Measurements from ENCODE around the gene RSAD1. TPM values are rescaled to one million over a fixed set of nuclear protein-coding genes. Genes with fewer than 3 reads are reported as not detected.

Gene RSAD1
- total RNA-seq, 3 donors from 2014 or later (not counting 1 experiment from before 2014, with no cell fraction given): 49.0 to 71.3 (median 56.5) TPM

DNA sequence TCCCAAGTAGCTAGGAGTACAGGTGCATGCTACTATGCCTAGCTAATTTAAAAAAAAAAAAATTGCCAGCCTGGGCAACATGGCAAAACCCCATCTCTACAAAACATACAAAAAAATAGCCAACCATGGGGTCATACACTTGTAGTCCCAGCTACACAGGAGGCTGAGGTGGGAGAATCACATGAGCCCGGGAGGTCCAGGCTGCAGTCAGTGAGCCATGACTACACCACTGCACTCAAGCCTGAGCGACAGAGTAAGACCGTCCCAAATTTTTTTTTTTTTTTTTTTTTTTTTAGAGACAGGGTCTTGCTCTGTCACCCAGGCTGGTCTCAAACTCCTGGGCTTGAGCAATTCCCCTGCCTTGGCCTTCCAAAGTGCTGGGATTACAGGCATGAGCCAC is 24.8 kb upstream of the RSAD1 start:
- Histone ChIP-seq H3K27ac (ENCODE audit: low read length) (no peak overlapping the region), H3K9me3 (ENCODE audit: control insufficient read depth, insufficient read depth, low read length) (no peaks in the 10 kb centered on the region), H3K27me3 (ENCODE audit: control insufficient read depth, insufficient read depth, low read length) (no peaks in the 10 kb centered on the region), H3K4me3 (ENCODE audit: low read length) (no peak overlapping the region), H3K4me1 (ENCODE audit: control insufficient read depth, insufficient read depth, low read length) (no peaks in the 10 kb centered on the region), H3K36me3 (ENCODE audit: control insufficient read depth, insufficient read depth, low read length) (no peaks in the 10 kb centered on the region)
- TF ChIP-seq, protein P1, sequence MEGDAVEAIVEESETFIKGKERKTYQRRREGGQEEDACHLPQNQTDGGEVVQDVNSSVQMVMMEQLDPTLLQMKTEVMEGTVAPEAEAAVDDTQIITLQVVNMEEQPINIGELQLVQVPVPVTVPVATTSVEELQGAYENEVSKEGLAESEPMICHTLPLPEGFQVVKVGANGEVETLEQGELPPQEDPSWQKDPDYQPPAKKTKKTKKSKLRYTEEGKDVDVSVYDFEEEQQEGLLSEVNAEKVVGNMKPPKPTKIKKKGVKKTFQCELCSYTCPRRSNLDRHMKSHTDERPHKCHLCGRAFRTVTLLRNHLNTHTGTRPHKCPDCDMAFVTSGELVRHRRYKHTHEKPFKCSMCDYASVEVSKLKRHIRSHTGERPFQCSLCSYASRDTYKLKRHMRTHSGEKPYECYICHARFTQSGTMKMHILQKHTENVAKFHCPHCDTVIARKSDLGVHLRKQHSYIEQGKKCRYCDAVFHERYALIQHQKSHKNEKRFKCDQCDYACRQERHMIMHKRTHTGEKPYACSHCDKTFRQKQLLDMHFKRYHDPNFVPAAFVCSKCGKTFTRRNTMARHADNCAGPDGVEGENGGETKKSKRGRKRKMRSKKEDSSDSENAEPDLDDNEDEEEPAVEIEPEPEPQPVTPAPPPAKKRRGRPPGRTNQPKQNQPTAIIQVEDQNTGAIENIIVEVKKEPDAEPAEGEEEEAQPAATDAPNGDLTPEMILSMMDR (IDR thresholded peaks at IDR 0.05): no peak
- no peak overlapping the region for H3K27ac Mint-ChIP-seq
- no peaks in the 10 kb centered on the region for H3K27me3 Mint-ChIP-seq (ENCODE audit: low read depth in 2 of 2)
- DNase-seq (no peak), ATAC-seq (no peak)
- peaks cover 0 to 9% of the 10 kb centered on the region in 2 donors for H3K4me1 Mint-ChIP-seq
- no peaks in the 10 kb centered on the region for H3K9me3 Mint-ChIP-seq
- no peak overlapping the region for H3K4me3 Mint-ChIP-seq
- 78% methylated on average over 3 of the region's 3 CpGs for WGBS (ENCODE audit: insufficient coverage)
- intact Hi-C loops (cut with micrococcal nuclease): no loop called here
- no peaks in the 10 kb centered on the region for H3K36me3 Mint-ChIP-seq

DNA sequence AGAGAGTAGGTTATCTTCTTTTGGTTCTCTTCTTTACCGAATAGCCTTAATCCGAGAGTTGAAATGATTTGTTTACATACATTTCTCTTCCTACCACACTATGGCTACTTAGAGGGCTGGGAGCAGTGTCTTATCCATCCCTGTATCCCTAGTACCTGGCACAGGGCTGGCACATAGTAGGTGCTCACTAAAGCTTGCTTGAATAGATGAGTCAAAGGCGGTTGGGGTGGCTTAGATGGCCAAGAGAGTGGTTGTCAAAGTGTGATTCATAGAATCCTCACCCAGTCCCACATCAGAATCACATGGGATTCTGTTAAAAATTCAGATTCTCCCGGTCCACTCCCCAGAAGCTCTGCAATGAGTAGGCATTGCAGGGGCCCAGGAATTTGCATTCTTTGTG is 21.0 kb upstream of the RSAD1 start:
- Mint-ChIP-seq H3K4me1 (peaks cover 0 to 4% of the 10 kb centered on the region in 2 donors), H3K27ac (no peak overlapping the region), H3K4me3 (no peak overlapping the region), H3K27me3 (ENCODE audit: low read depth in 2 of 2) (no peaks in the 10 kb centered on the region), H3K36me3 (no peaks in the 10 kb centered on the region), H3K9me3 (no peaks in the 10 kb centered on the region)
- TF ChIP-seq, protein P1 (IDR thresholded peaks at IDR 0.05): no peak
- intact Hi-C loops (cut with micrococcal nuclease): no loop called here
- H3K27ac ChIP-seq (ENCODE audit: low read length): no peak overlapping the region
- H3K9me3 ChIP-seq (ENCODE audit: control insufficient read depth, insufficient read depth, low read length): no peaks in the 10 kb centered on the region
- no peak overlapping the region for H3K4me3 ChIP-seq (ENCODE audit: low read length)
- WGBS (ENCODE audit: insufficient coverage): 89% methylated on average over 2 of the region's 4 CpGs
- DNase-seq (no peak), ATAC-seq (no peak)
- no peaks in the 10 kb centered on the region for H3K27me3 ChIP-seq (ENCODE audit: control insufficient read depth, insufficient read depth, low read length)
- no peaks in the 10 kb centered on the region for H3K36me3 ChIP-seq (ENCODE audit: control insufficient read depth, insufficient read depth, low read length)
- H3K4me1 ChIP-seq (ENCODE audit: control insufficient read depth, insufficient read depth, low read length): no peaks in the 10 kb centered on the region

DNA sequence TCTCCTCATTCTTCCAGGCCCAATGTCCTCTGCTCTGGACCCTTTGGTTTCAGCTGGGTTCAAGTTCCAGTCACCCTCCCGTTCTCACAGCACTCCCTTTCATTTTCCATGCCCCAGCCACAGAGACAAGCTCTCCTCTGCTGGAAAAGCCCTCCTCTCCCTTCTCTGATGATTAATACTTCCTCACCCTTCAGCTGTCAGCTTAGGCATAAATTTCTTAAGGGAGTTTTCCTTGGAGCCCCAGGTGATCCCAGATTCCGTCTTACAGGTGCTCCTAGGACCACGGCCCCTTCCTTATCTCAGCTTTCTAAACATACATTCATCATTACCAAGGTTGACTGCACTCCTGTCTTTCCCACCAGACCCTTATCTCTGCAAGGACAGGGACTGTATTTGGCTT is 20.4 kb upstream of the RSAD1 start:
- H3K36me3 Mint-ChIP-seq: no peaks in the 10 kb centered on the region
- TF ChIP-seq, protein P1 (IDR thresholded peaks at IDR 0.05): no peak
- DNase-seq: no peak
- Histone ChIP-seq H3K27ac (ENCODE audit: low read length) (no peak overlapping the region), H3K27me3 (ENCODE audit: control insufficient read depth, insufficient read depth, low read length) (no peaks in the 10 kb centered on the region), H3K36me3 (ENCODE audit: control insufficient read depth, insufficient read depth, low read length) (no peaks in the 10 kb centered on the region), H3K9me3 (ENCODE audit: control insufficient read depth, insufficient read depth, low read length) (no peaks in the 10 kb centered on the region), H3K4me3 (ENCODE audit: low read length) (no peak overlapping the region), H3K4me1 (ENCODE audit: control insufficient read depth, insufficient read depth, low read length) (no peaks in the 10 kb centered on the region)
- 72% methylated on average over 3 of the region's 3 CpGs for WGBS (ENCODE audit: insufficient coverage)
- H3K4me1 Mint-ChIP-seq: no peaks in the 10 kb centered on the region
- H3K9me3 Mint-ChIP-seq: no peaks in the 10 kb centered on the region
- H3K4me3 Mint-ChIP-seq: no peak overlapping the region
- H3K27me3 Mint-ChIP-seq (ENCODE audit: low read depth in 2 of 2): no peaks in the 10 kb centered on the region
- intact Hi-C loops (cut with micrococcal nuclease): no loop called here
- no peak for ATAC-seq
- H3K27ac Mint-ChIP-seq: no peak overlapping the region
